Glomerular endothelial cell (primary cell): ENCODE results near the gene C1QTNF2. TPM values are rescaled to one million over a fixed set of nuclear protein-coding genes. Genes with fewer than 3 reads are reported as not detected.

Experiments
- DNase-seq: peaks from one replicate; pipeline ENCODE4 v3.0.0-alpha.2; 2011; ENCODE audit warnings: low read depth, low spot score; ENCODE audit errors: extremely low read depth
- total RNA-seq: library from RNA; depleted of rRNA; stranded (reverse); fragments of >200 nt; gene quantifications from 2 replicates; pipeline ENCODE4 v1.2.3, GENCODE V29; 2015

The C1QTNF2 gene
- total RNA-seq, 1 donor from 2014 or later: 0.06 TPM

- DNase-seq: no peak
Measured at GRCh38 chr5:160375166-160375565, 4.7 kb upstream of the C1QTNF2 start.

GRCh38 chr5:160371294-160371693 is 868 bp upstream of the C1QTNF2 start:
- DNase-seq: no peak

- DNase-seq: no peak
Measured at GRCh38 chr5:160370713-160371034, 248 bp upstream of the C1QTNF2 start.

DNA sequence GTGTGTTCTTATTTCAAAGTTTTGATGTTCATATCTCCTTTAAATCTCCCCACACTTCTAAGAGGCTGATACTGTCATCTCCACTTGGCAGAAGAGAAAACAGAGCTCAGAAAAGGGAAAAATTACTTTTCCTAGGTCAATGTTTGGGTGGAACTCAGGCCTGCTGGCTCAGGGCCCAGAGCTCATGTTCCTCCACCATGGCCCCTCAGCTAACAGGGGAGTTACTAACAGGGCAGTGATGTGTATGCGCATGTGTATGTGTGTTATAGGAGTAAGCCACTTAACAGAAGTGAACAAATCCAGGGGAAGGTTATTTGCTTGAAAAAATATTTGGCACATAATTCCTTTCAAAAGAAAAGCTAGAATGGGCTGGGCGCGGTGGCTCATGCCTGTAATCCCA is 2.5 kb downstream of the C1QTNF2 start:
- no peak for DNase-seq

- DNase-seq: no peak
Measured at GRCh38 chr5:160367261-160367660, 3.2 kb downstream of the C1QTNF2 start.

DNA sequence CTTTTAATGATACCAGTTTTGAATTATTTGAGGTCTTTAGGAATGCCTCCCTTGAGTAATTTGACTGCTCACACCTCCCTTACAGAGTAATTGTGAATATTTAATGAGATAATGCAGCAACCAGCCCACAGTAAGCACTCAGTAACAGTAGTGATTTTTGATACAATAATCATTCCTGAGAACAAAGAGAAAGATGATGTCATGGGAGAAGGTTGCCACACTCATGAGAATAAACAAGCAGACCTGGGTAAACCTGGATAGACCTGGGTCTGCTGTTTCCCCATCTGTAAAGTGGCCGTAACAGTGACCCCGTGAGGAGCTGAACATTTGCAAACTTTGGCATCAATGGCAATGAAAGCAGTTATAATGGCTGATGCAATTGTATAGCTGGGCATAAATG is 4.2 kb downstream of the C1QTNF2 start:
- no peak for DNase-seq

DNA sequence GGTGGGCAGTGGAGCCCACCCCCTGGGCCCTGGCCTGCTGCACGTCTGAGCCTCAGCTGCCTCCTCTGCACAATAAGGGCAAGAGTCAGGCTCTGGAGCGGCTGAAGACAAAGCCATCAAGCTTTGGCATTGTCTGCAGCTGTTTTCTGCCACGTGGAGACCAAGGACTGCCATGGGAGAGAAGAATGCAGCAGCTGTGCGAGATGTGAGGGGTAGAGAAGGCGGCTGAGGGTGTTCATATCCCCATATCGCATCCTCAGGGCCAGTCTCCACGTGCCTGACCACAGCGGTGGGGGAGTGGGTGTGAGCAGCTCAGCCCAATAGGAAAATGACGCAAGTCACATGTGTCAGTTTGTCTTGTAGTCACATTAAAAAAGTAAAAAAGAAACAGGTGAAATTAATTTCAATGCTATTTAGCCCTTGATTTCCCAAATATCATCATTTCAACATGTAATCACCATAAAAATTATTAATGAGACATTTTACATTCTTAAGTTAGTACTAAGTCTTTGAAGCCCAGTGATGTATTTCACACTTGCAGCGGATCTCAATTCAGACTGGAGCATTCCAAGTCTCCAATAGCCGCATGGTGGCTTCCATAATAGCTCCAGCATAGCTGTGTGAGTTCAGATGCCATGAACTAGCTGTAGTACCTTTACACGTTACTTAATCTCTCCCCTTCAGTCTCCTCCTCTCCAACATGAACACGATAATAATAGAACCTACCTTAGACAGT is 6.6 kb downstream of the C1QTNF2 start:
- no peak for DNase-seq

DNA sequence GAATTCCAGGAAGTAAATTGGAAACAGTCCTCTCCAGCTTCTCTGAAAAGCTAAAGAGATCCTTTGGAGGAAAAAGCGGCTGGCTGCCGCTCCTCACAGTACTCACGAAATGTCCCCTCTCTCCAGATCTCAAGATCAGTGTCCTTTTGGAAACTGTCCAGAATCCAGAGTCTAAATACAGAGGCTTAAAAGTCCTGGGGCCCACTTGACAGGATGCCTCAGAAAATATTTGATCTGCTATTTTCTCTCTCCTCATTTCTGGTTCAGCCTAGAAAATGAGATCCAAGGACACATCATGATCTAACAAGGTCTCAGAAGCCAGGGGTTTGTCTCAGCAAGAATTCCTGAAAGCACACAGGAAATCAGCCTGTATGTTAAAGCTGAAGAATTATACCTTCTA is 7.2 kb downstream of the C1QTNF2 start:
- DNase-seq: no peak

DNA sequence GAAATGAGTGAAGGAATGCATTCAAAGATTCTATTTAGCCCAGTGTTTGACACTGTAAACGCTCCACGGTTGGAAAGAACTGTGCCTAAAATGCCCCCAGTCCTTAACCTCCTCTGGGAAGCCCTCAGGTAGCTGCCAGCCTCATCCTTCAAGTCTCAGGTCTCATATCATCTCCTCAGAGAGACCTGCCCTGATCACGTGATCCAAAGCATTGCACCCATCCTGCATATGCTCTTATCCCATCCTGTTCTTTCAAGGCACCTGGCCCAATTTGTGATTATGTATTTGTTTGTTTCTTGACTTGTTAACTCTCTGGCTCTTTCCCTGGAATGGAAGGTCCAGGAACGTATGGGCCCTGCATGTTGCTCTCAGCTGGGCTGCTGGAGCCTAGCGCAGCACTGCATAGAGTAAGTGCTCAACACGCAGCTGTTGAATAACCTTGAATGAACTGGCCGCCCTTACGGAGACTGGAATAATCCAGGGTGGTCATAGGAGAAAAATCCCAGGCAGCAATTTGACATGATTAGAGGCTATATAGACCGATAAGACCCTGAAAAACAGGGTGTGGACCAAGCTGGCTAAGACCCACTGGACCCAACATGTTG is 8.7 kb downstream of the C1QTNF2 start:
- no peak for DNase-seq

- no peak for DNase-seq
Measured at GRCh38 chr5:160360310-160360709, 10.1 kb downstream of the C1QTNF2 start.

GRCh38 chr5:160359816-160360215 is 10.6 kb downstream of the C1QTNF2 start:
- no peak for DNase-seq

- DNase-seq: no peak
Measured at GRCh38 chr5:160359242-160359641, 11.2 kb downstream of the C1QTNF2 start.

- DNase-seq: no peak
Measured at GRCh38 chr5:160357861-160358411, 12.5 kb downstream of the C1QTNF2 start.

DNA sequence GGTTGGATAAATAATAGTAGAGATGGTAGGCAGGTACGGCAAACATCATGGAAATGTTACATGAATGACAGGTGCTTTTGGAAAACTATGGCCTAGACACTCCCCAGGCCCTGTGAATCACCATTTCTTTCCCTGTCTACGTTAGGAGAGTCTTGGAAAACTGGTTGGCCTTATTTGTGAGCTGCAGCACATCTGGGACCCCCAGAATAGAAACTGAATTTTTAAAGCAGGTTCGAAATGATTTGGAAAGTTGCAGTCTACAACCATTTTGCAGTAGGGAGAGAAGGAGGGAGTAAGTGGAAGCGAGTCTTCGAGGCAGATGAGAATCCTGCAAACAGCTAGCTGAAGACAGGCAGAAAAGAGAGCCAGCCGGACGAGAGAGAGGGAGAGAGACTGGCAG is 13.0 kb downstream of the C1QTNF2 start:
- no peak for DNase-seq

DNA sequence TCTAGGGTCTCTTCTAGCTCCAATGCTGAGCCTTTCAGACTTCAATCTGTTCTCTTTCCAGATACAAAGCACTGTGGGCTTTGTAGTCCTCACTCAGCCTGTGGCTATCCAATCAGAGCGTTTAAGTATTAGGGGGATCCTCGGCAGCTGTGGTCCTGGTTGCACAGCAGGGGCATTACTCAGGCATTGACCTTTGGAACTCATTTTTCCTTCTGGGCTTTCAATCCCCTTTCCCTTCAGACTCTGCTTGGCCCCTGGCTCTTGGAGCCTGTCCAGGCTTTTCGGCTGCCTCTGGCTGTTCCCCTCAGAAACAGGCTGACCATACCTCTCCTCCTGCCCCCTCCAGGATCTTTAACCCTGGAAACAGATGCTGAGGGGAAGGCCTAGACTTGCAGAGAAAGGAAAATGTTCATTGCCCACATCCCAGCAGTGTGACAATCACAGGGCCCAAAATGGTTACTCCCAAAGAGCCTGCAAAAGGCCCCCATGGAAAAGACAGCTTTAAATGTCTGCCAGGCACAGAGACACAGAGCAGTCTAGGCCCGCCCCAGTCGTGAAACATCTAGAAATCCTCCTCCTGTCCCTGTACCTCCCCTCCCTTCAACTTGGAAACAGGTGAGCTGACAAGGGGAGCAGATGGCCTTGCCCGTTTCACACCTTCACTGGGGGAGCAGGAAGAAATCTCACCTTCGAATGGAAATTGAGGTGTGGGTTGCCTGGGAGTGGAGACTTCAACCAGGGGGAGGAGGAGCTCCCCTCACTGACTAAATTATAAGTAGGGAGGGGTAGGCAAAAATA is 13.7 kb downstream of the C1QTNF2 start:
- DNase-seq: no peak

DNA sequence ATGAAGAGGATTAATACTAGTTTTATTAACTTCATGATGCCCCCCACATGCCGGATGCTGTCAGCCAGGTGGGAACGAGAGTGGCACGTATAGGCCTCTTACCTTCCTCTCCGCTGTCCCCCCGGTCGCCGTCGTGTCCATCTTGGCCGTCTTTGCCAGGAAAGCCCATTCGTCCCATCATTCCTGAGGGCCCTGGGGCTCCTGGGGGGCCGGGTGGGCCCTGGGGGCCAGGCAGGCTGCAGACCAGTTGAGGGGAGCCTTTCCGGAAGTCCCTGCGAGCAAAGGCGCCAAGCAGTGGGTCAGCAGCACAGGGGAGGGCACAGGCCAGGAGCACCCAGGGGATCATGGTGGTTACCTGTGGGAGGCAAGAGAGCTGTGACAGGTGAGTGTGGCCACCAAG is 15.8 kb downstream of the C1QTNF2 start:
- no peak for DNase-seq

DNA sequence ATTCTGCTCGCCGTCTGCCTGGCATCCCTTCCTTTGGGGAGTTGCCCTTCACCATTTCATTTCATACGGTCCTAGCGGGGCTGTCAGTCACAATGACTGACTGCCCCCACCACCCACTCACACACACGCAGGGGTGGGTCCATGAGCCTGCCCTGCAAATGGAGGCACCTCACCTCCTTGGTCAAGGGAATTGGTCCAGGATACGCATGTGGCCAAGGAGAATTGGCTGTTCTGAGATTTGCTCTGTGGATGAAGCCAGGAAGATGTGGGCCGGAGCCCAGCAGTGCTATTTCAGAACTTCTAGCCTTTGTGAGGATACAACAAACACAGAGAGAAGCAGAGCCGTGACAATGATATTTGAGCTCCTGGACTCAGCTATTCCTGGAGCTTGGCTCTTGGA is 17.0 kb downstream of the C1QTNF2 start:
- no peak for DNase-seq

- no peak for DNase-seq
Measured at GRCh38 chr5:160352308-160352707, 18.1 kb downstream of the C1QTNF2 start.

- DNase-seq: no peak
Measured at GRCh38 chr5:160349935-160350303, 20.5 kb downstream of the C1QTNF2 start.

DNA sequence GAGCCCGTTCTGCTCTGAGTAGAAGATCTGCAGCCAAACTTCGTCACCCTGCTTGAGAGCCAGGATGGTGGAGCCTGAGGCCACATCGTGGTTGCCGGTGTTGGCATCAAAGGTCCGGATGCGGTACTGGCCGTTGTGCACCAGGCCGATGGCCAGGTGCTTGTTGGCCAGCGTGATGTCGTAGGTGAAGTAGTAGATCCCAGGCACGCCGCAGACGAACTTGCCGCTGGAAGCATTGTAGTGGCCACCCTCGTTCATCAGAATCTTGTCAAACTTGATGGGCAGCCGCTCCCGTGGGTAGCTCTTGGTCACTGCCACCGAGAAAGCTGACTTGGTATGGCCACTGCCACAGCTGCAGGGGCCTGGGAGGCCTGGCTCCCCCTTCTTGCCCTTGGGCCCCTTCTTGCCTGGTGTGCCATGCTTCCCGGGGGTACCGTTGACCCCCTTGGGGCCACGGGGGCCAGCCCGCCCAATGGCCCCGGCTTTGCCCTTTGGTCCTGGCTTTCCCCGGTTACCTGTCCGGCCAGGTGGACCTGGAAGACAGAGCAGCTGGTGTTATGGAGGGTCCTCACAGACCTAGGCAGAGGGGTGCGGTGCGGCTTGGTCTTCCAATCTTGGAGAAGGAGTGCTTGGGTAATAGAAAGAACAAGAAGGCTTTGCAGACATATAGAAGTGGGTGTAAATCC is 21.0 kb downstream of the C1QTNF2 start:
- no peak for DNase-seq

DNA sequence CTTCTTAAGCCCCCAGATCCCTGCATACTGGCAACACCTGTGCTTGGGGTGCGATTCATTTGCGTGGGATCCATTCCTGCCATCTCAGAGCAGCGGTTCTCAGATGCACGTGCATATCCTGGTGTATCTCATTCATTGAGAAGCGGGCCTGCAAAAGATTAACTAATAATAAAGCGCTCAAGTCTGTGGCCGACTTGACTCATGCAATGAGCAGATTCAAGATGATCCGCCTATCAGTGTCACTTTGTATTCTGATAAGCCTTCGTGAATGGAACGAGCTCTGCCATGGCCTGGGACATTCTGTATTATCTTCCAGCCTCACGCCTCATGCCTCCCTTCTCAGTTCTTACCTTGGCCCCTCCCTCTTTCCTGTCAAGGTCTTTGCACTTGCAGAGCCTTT is 22.3 kb downstream of the C1QTNF2 start:
- DNase-seq: no peak
